Ishikawa (cell line): ENCODE data around the gene NFYC.

Experiments used
- CEBPB ChIP-seq: IDR thresholded peaks from 2 replicates; pipeline ENCODE4 v1.6.1; 2012
- CREB1 ChIP-seq: IDR thresholded peaks from 2 replicates; pipeline ENCODE4 v1.6.1; 2012; ENCODE audit warnings: low read depth
- EGR1 ChIP-seq: IDR thresholded peaks from 2 replicates; pipeline ENCODE4 v1.6.1; 2012
- EP300 ChIP-seq: IDR thresholded peaks from 2 replicates; pipeline ENCODE4 v1.6.1; 2012; ENCODE audit warnings: borderline replicate concordance
- FOXM1 ChIP-seq: IDR thresholded peaks from 2 replicates; pipeline ENCODE4 v1.6.1; 2012; ENCODE audit warnings: low read depth, borderline replicate concordance
- NFIC ChIP-seq: IDR thresholded peaks from 2 replicates; pipeline ENCODE4 v1.6.1; 2012
- RAD21 ChIP-seq: IDR thresholded peaks from 2 replicates; pipeline ENCODE4 v1.6.1; 2012; ENCODE audit warnings: low read depth
- TAF1 ChIP-seq: IDR thresholded peaks from 2 replicates; pipeline ENCODE4 v1.6.1; 2012; ENCODE audit warnings: low read depth, mild to moderate bottlenecking
- TCF12 ChIP-seq: IDR thresholded peaks from 2 replicates; pipeline ENCODE4 v1.6.1; 2012; ENCODE audit warnings: low read depth
- TEAD4 ChIP-seq: IDR thresholded peaks from 2 replicates; pipeline ENCODE4 v1.6.1; 2012
- YY1 ChIP-seq: IDR thresholded peaks from 2 replicates; pipeline ENCODE4 v1.6.1; 2012; ENCODE audit warnings: low read depth
- ZBTB7A ChIP-seq: IDR thresholded peaks from 2 replicates; pipeline ENCODE4 v1.6.1; 2012; ENCODE audit warnings: low read depth
- TF ChIP-seq, protein P1 (sequence below): IDR thresholded peaks from 2 replicates; pipeline ENCODE4 v1.6.1; 2012; ENCODE audit warnings: low read depth, mild to moderate bottlenecking
- TF ChIP-seq, protein P2 (sequence below): IDR thresholded peaks from 2 replicates; pipeline ENCODE4 v1.6.1; 2012
- TF ChIP-seq, protein P3 (sequence below): IDR thresholded peaks from 2 replicates; pipeline ENCODE4 v1.6.1; 2012

The NFYC gene

DNA sequence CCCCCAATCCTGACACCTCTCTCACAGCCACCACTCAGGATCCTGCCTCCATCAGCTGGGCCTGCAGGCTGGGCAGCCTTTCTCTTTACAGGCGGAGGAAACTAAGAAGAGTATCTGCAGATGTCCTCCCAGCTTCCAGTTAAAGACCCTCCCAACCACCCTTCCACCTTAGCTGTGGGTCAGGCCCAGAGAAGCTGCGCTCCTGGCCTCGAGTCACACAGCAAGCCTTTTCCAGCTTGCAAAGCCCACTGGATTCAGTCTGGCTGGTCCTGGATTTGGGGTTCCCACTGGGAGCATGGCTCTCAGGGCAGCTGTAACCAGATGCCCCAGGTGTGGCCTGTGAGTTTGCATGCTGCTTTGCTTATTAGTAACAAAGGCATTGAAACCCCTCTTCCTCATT lies 111.9 kb downstream of the NFYC start:
- TF ChIP-seq TEAD4 (no peak), ZBTB7A (no peak), YY1 (no peak)
- TF ChIP-seq, protein P1, sequence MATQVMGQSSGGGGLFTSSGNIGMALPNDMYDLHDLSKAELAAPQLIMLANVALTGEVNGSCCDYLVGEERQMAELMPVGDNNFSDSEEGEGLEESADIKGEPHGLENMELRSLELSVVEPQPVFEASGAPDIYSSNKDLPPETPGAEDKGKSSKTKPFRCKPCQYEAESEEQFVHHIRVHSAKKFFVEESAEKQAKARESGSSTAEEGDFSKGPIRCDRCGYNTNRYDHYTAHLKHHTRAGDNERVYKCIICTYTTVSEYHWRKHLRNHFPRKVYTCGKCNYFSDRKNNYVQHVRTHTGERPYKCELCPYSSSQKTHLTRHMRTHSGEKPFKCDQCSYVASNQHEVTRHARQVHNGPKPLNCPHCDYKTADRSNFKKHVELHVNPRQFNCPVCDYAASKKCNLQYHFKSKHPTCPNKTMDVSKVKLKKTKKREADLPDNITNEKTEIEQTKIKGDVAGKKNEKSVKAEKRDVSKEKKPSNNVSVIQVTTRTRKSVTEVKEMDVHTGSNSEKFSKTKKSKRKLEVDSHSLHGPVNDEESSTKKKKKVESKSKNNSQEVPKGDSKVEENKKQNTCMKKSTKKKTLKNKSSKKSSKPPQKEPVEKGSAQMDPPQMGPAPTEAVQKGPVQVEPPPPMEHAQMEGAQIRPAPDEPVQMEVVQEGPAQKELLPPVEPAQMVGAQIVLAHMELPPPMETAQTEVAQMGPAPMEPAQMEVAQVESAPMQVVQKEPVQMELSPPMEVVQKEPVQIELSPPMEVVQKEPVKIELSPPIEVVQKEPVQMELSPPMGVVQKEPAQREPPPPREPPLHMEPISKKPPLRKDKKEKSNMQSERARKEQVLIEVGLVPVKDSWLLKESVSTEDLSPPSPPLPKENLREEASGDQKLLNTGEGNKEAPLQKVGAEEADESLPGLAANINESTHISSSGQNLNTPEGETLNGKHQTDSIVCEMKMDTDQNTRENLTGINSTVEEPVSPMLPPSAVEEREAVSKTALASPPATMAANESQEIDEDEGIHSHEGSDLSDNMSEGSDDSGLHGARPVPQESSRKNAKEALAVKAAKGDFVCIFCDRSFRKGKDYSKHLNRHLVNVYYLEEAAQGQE: no peak
- TF ChIP-seq, protein P2, sequence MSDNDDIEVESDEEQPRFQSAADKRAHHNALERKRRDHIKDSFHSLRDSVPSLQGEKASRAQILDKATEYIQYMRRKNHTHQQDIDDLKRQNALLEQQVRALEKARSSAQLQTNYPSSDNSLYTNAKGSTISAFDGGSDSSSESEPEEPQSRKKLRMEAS: no peak
- TF ChIP-seq, protein P3, sequence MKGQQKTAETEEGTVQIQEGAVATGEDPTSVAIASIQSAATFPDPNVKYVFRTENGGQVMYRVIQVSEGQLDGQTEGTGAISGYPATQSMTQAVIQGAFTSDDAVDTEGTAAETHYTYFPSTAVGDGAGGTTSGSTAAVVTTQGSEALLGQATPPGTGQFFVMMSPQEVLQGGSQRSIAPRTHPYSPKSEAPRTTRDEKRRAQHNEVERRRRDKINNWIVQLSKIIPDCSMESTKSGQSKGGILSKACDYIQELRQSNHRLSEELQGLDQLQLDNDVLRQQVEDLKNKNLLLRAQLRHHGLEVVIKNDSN: no peak

DNA sequence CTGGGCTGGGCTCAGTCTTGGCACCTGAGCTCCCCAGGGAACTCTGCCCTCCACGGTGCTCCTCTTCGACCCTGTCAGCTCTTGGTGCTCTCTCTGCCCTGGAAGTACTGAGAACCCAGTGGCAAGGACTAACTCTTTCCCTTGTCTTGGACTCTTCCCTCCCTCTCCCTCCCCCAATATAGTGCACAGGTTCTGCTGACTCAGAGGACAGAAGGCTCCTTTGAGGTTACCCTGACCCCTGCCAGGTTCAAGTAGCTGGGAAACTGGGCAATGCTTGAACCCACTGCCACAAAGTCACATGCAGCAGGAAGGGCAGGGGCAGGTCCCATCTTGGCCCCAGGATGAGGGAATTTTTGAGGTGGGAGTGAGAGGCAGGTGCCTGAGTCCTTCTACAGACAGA lies 112.4 kb downstream of the NFYC start:
- TF ChIP-seq FOXM1 (no peak), TCF12 (no peak), EP300 (no peak), ZBTB7A (no peak), YY1 (no peak), TAF1 (no peak), EGR1 (no peak), RAD21 (no peak), TEAD4 (no peak), CEBPB (no peak), NFIC (no peak), CREB1 (no peak)
- TF ChIP-seq, protein P3: no peak
- TF ChIP-seq, protein P2: no peak
- TF ChIP-seq, protein P1: no peak

DNA sequence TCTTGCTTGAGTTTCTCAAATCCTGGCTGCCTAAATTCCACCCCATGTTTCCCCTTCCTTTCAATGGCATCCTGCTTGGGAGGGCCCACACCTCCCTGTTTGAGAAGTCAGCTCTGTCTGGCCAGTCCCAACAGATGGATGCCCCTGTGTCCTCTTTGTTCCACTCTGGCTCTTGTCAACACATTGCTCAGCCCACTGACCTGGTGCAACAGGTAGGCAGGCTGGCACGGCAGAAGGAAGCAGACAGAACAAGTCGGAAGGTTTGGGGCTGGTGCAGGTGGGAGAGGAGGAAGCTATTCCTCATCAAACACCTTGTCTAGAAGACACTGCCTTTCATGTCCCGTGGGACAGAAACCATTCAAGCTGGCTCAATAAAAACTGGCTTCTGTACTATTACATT lies 114.7 kb downstream of the NFYC start:
- TF ChIP-seq EP300: no peak
- TF ChIP-seq, protein P3: no peak
- TF ChIP-seq EGR1: no peak
- TF ChIP-seq, protein P1: no peak
- no peak for TF ChIP-seq FOXM1
- no peak for TF ChIP-seq CEBPB
- TF ChIP-seq TEAD4: no peak
- no peak for TF ChIP-seq CREB1
- TF ChIP-seq TAF1: no peak

GRCh38 chr1:40806731-40807695 lies 115.5 kb downstream of the NFYC start:
- TF ChIP-seq, protein P3: no peak
- TF ChIP-seq TCF12 (no peak), CREB1 (no peak), ZBTB7A (no peak), EGR1 (no peak), TAF1 (no peak), TEAD4 (no peak), EP300 (no peak), NFIC (no peak), FOXM1 (no peak), YY1 (no peak), RAD21 (no peak), CEBPB (no peak)
- TF ChIP-seq, protein P1: no peak
